GM20431 (cell line): ENCODE data around the gene FNDC11.

Experiments
- in situ Hi-C: fragments of 300-500 bp; cut with MseI, MboI; formaldehyde crosslinking; loops from one replicate; pipeline ENCODE4 v1.15.0; 2020; ENCODE audit warnings: low sequenced_read_pairs; ENCODE audit not compliant: unreplicated experiment

The FNDC11 gene

GRCh38 chr20:63539092-63539430 is 14.9 kb upstream of the FNDC11 start:
- in situ Hi-C loops, result no loop called here

GRCh38 chr20:63539441-63540370 is 14.3 kb upstream of the FNDC11 start:
- in situ Hi-C loops, result no loop called here

- in situ Hi-C loops, result no loop called here
Measured at GRCh38 chr20:63540417-63541186, 13.4 kb upstream of the FNDC11 start.

GRCh38 chr20:63541371-63541770 is 12.6 kb upstream of the FNDC11 start:
- in situ Hi-C loops, result no loop called here

- in situ Hi-C loops, result no loop called here
Measured at GRCh38 chr20:63542031-63542559, 11.9 kb upstream of the FNDC11 start.

GRCh38 chr20:63542696-63543095 is 11.3 kb upstream of the FNDC11 start:
- in situ Hi-C loops, result no loop called here

GRCh38 chr20:63543131-63543530 is 10.8 kb upstream of the FNDC11 start:
- in situ Hi-C loops, result no loop called here

GRCh38 chr20:63543733-63544132 is 10.2 kb upstream of the FNDC11 start:
- in situ Hi-C loops, result no loop called here

GRCh38 chr20:63544241-63544957 is 9.6 kb upstream of the FNDC11 start:
- in situ Hi-C loops, result no loop called here

- in situ Hi-C loops, result no loop called here
Measured at GRCh38 chr20:63544958-63545516, 8.9 kb upstream of the FNDC11 start.

GRCh38 chr20:63545814-63546213 is 8.1 kb upstream of the FNDC11 start:
- in situ Hi-C loops, result no loop called here

GRCh38 chr20:63546256-63546955 is 7.6 kb upstream of the FNDC11 start:
- in situ Hi-C loops, result no loop called here

- in situ Hi-C loops, result no loop called here
Measured at GRCh38 chr20:63546956-63547724, 6.8 kb upstream of the FNDC11 start.

- in situ Hi-C loops, result no loop called here
Measured at GRCh38 chr20:63547725-63548480, 6.1 kb upstream of the FNDC11 start, which contains the start of gene SRMS. Gene SRMS, minus strand, starts transcription at chr20:63547749. Its CDS starts 286 bp downstream, at chr20:63547463.

- in situ Hi-C loops, result no loop called here
Measured at GRCh38 chr20:63548542-63548941, 5.4 kb upstream of the FNDC11 start.

- in situ Hi-C loops, result no loop called here
Measured at GRCh38 chr20:63549019-63549418, 4.9 kb upstream of the FNDC11 start.

- in situ Hi-C loops, result no loop called here
Measured at GRCh38 chr20:63549679-63550282, 4.2 kb upstream of the FNDC11 start.

GRCh38 chr20:63551068-63551467 is 2.9 kb upstream of the FNDC11 start:
- in situ Hi-C loops, result no loop called here
